CD4-positive, alpha-beta T cell treated with Interleukin-17A for 4 hours (primary cell): ENCODE results near the gene FOXG1.

Source experiments
- DNase-seq: peaks from one replicate; pipeline ENCODE4 v3.0.0-alpha.2; 2020; ENCODE audit warnings: mixed read lengths

FOXG1 gene

GRCh38 chr14:28762303-28762954 lies 4.2 kb upstream of the FOXG1 start:
- no peak for DNase-seq

- DNase-seq = no peak
These were observed 3.6 kb upstream of the FOXG1 start for GRCh38 chr14:28762955-28763326.

- no peak for DNase-seq
These were observed 2.8 kb upstream of the FOXG1 start for GRCh38 chr14:28763751-28764256.

GRCh38 chr14:28764257-28765160 lies 2.1 kb upstream of the FOXG1 start:
- DNase-seq = no peak

- DNase-seq = no peak
These were observed 1.3 kb upstream of the FOXG1 start for GRCh38 chr14:28765169-28765830.

GRCh38 chr14:28765831-28766468 lies 637 bp upstream of the FOXG1 start:
- no peak for DNase-seq

- no peak for DNase-seq
These were observed 654 bp downstream of the FOXG1 start for GRCh38 chr14:28767030-28767852.

- no peak for DNase-seq
These were observed 1.5 kb downstream of the FOXG1 start for GRCh38 chr14:28767853-28768741.

- no peak for DNase-seq
These were observed 2.8 kb downstream of the FOXG1 start for GRCh38 chr14:28769276-28769880.

- DNase-seq = no peak
These were observed 3.5 kb downstream of the FOXG1 start for GRCh38 chr14:28770061-28770460.

GRCh38 chr14:28770630-28771029 lies 4.0 kb downstream of the FOXG1 start:
- DNase-seq = no peak

- no peak for DNase-seq
These were observed 4.6 kb downstream of the FOXG1 start for GRCh38 chr14:28771168-28771567.

GRCh38 chr14:28772613-28773012 lies 6.0 kb downstream of the FOXG1 start:
- no peak for DNase-seq

- DNase-seq = no peak
These were observed 6.6 kb downstream of the FOXG1 start for GRCh38 chr14:28773176-28773575.

- DNase-seq = no peak
These were observed 7.5 kb downstream of the FOXG1 start for GRCh38 chr14:28773861-28774691.

GRCh38 chr14:28774764-28775735 lies 8.5 kb downstream of the FOXG1 start:
- DNase-seq = no peak

GRCh38 chr14:28776482-28777266 lies 10.1 kb downstream of the FOXG1 start:
- no peak for DNase-seq
